Measurements from ENCODE around the gene UBR4.

GRCh38 chr1:19078536-19078935 lies 131.5 kb downstream of the UBR4 start:
- TF ChIP-seq CTCF (conservative IDR thresholded peaks at IDR 0.05; ENCODE audit: low read length), result no peak
- no peak for TF ChIP-seq EZH2phosphoT487 (IDR thresholded peaks at IDR 0.05; ENCODE audit: borderline replicate concordance, low read depth, low read length)

Measured in OCI-LY7 (cell line).